IMR-90 (cell line): Measurements from ENCODE around the gene SIGLEC11. TPM values are rescaled to one million over a fixed set of nuclear protein-coding genes. Genes with fewer than 3 reads are reported as not detected.

Source experiments
- ATAC-seq: fragments of 200-7000 bp; cut with Tn5 transposase; 2 replicates; pipeline ENCODE4 v1.9.1; 2020; ENCODE audit warnings: low read depth, mild to moderate bottlenecking, moderate library complexity
- BruUV-seq: library from RNA; stranded (reverse); fragments of 400-500 nt; replicated peaks from 2 replicates; lab custom pipeline; 2021; lab: Mats Ljungman, UMichigan
- CTCF ChIA-PET: fragments of 300-600 bp; formaldehyde crosslinking; extraction: SDS; loops from one replicate; lab custom pipeline; 2021; ENCODE audit warnings: antibody characterized with exemption; lab: Yijun Ruan, JAX
- POLR2A ChIA-PET: fragments of 300-600 bp; sonication (Branson Sonifier 250); formaldehyde crosslinking; loops from one replicate; lab custom pipeline; 2022; ENCODE audit warnings: antibody characterized with exemption; ENCODE audit not compliant: unreplicated experiment; lab: Charles Lee
- DNase-seq: peaks from one replicate; pipeline ENCODE4 v3.0.0; 2013
- H2AFZ ChIP-seq: replicated peaks from 2 replicates; pipeline ENCODE3; 2013; ENCODE audit warnings: low read length, mild to moderate bottlenecking; ENCODE audit not compliant: poor library complexity
- H2AK5ac ChIP-seq: 2 replicates; pipeline ENCODE4 v1.6.1; 2013; ENCODE audit warnings: low read depth, low read length, inconsistent platforms
- H2AK9ac ChIP-seq: replicated peaks from 2 replicates; pipeline ENCODE3; 2013; ENCODE audit warnings: mild to moderate bottlenecking, low read depth, low read length, moderate library complexity; ENCODE audit not compliant: poor library complexity
- H2BK120ac ChIP-seq: 2 replicates; pipeline ENCODE4 v1.6.1; 2013; ENCODE audit warnings: low read depth, low read length, inconsistent platforms
- H2BK15ac ChIP-seq: 3 replicates; pipeline ENCODE4 v1.6.1; 2013; ENCODE audit warnings: low read depth, low read length, inconsistent platforms
- H2BK20ac ChIP-seq: 2 replicates; pipeline ENCODE4 v1.6.1; 2013; ENCODE audit warnings: low read depth, mild to moderate bottlenecking, inconsistent platforms, low read length, moderate library complexity
- H2BK5ac ChIP-seq: 2 replicates; pipeline ENCODE4 v1.6.1; 2013; ENCODE audit warnings: mild to moderate bottlenecking, low read depth, low read length, inconsistent platforms; ENCODE audit not compliant: poor library complexity, severe bottlenecking
- H3K14ac ChIP-seq: replicated peaks from 2 replicates; pipeline ENCODE4 v1.6.1; 2013; ENCODE audit warnings: low read depth, low read length, inconsistent platforms
- H3K18ac ChIP-seq: 2 replicates; pipeline ENCODE4 v1.6.1; 2013; ENCODE audit warnings: low read depth, low read length, control low read depth
- H3K23ac ChIP-seq: 2 replicates; pipeline ENCODE4 v1.6.1; 2013; ENCODE audit warnings: low read depth, low read length, inconsistent platforms
- H3K27ac ChIP-seq: 2 replicates; pipeline ENCODE4 v1.5.1; 2013; ENCODE audit warnings: mild to moderate bottlenecking, control low read depth, low read length; ENCODE audit not compliant: insufficient read depth
- H3K27me3 ChIP-seq: 2 replicates; pipeline ENCODE4 v1.6.1; 2013; ENCODE audit warnings: low read length; ENCODE audit not compliant: control insufficient read depth, insufficient read depth
- H3K36me3 ChIP-seq: 2 replicates; pipeline ENCODE4 v1.6.1; 2013; ENCODE audit warnings: low read length, mixed read lengths; ENCODE audit not compliant: control insufficient read depth, insufficient read depth
- H3K4ac ChIP-seq: 2 replicates; pipeline ENCODE4 v1.6.1; 2013; ENCODE audit warnings: low read depth, low read length, inconsistent platforms
- H3K4me1 ChIP-seq: 2 replicates; pipeline ENCODE4 v1.6.1; 2013; ENCODE audit warnings: low read length, mixed read lengths; ENCODE audit not compliant: control insufficient read depth, insufficient read depth
- H3K4me2 ChIP-seq: 2 replicates; pipeline ENCODE4 v1.6.1; 2013; ENCODE audit warnings: low read depth, mild to moderate bottlenecking, control low read depth, low read length, moderate library complexity
- H3K4me3 ChIP-seq: 2 replicates; pipeline ENCODE4 v1.5.1; 2013; ENCODE audit warnings: low read depth, mild to moderate bottlenecking, control low read depth, low read length, moderate library complexity; ENCODE audit not compliant: insufficient read depth
- H3K56ac ChIP-seq: 2 replicates; pipeline ENCODE4 v1.6.1; 2013; ENCODE audit warnings: low read length, inconsistent platforms; ENCODE audit not compliant: insufficient read depth; ENCODE audit errors: extremely low read depth
- H3K79me1 ChIP-seq, 2 experiments: 2 replicates each; pipeline ENCODE4 v1.6.1; 2013; ENCODE audit warnings: low read length in 2 of 2, inconsistent platforms in 1 of 2, low read depth in 1 of 2
- H3K9ac ChIP-seq: 2 replicates; pipeline ENCODE4 v1.6.1; 2013; ENCODE audit warnings: low read depth, low read length, control low read depth
- H3K9me1 ChIP-seq: 2 replicates; pipeline ENCODE4 v1.6.1; 2013; ENCODE audit warnings: low read length, inconsistent platforms; ENCODE audit not compliant: insufficient read depth
- H3K9me3 ChIP-seq: 2 replicates; pipeline ENCODE4 v1.6.1; 2013; ENCODE audit warnings: low read length; ENCODE audit not compliant: control insufficient read depth, insufficient read depth
- H4K20me1 ChIP-seq: 2 replicates; pipeline ENCODE4 v1.6.1; 2013; ENCODE audit warnings: low read length, inconsistent platforms; ENCODE audit not compliant: insufficient read depth
- H4K5ac ChIP-seq: 2 replicates; pipeline ENCODE4 v1.6.1; 2013; ENCODE audit warnings: mild to moderate bottlenecking, low read depth, low read length, control low read depth
- H4K8ac ChIP-seq, 2 experiments: 2 replicates each; pipeline ENCODE4 v1.6.1; 2013; ENCODE audit warnings: low read depth in 2 of 2, low read length in 2 of 2, control low read depth in 1 of 2, inconsistent platforms in 1 of 2
- H4K91ac ChIP-seq: 2 replicates; pipeline ENCODE4 v1.6.1; 2013; ENCODE audit warnings: low read depth, low read length, inconsistent platforms; ENCODE audit not compliant: insufficient read depth
- BHLHE40 ChIP-seq: fragments of 150-350 bp; IDR thresholded peaks from 2 replicates; pipeline ENCODE4 v1.6.1; 2016; ENCODE audit warnings: mild to moderate bottlenecking, low read depth, low read length
- CHD1 ChIP-seq: IDR thresholded peaks from 2 replicates; pipeline ENCODE4 v1.6.1; 2012; ENCODE audit warnings: low read depth, low read length, improper control_type of control experiment
- ELK1 ChIP-seq: fragments of 150-350 bp; IDR thresholded peaks from 2 replicates; pipeline ENCODE4 v1.6.1; 2016; ENCODE audit warnings: low read depth, mild to moderate bottlenecking, low read length, moderate library complexity, borderline replicate concordance
- MAZ ChIP-seq: IDR thresholded peaks from 2 replicates; pipeline ENCODE4 v1.6.1; 2012; ENCODE audit warnings: low read depth, mild to moderate bottlenecking, low read length, improper control_type of control experiment, moderate library complexity, borderline replicate concordance
- NFE2L2 ChIP-seq: fragments of 150-350 bp; IDR thresholded peaks from 2 replicates; pipeline ENCODE4 v1.6.1; 2016; ENCODE audit warnings: low read depth, mild to moderate bottlenecking, low read length
- SMC3 ChIP-seq: fragments of 150-350 bp; IDR thresholded peaks from 2 replicates; pipeline ENCODE4 v1.6.1; 2016; ENCODE audit warnings: low read depth, mild to moderate bottlenecking, antibody characterized with exemption, low read length, moderate library complexity
- WGBS, 2 experiments: methylation state at CpG; one replicate each; pipeline versions ENCODE4 v1.1.5 to v1.1.7; 2013; ENCODE audit warnings: missing lambda C conversion rate in 2 of 2; ENCODE audit not compliant: insufficient read length in 1 of 2; ENCODE audit errors: extremely low coverage in 2 of 2; 5-methylcytosine and 5-hydroxymethylcytosine counted together
- dilution Hi-C: fragments of 300-500 bp; cut with HindIII; formaldehyde crosslinking; loops from one replicate; pipeline ENCODE4 v1.14.3; 2018; ENCODE audit warnings: low sequenced_read_pairs; ENCODE audit not compliant: unreplicated experiment
- in situ Hi-C: fragments of 300-500 bp; cut with MboI; formaldehyde crosslinking; loops from 3 replicates; pipeline ENCODE4 v1.14.3; 2019; ENCODE audit warnings: low sequenced_read_pairs, inconsistent platforms, mixed read lengths
- intact Hi-C: fragments of 100-400 bp; cut with micrococcal nuclease; formaldehyde crosslinking; loops from 2 replicates; pipeline ENCODE4 v1.10.0; 2022
- polyA plus RNA-seq, 3 experiments: library from polyadenylated mRNA; depleted of rRNA; stranded (reverse); fragments of >200 nt; gene quantifications; 2 replicates each; pipeline ENCODE4 v1.2.3, GENCODE V29; 2012; ENCODE audit warnings: low replicate concordance in 1 of 3
- total RNA-seq: library from RNA; depleted of rRNA; stranded (reverse); fragments of >200 nt; gene quantifications from 2 replicates; pipeline ENCODE4 v1.2.3, GENCODE V29; 2012
- TF ChIP-seq, protein P1 (sequence below): fragments of 150-350 bp; IDR thresholded peaks from 2 replicates; pipeline ENCODE4 v1.6.1; 2017; ENCODE audit warnings: mild to moderate bottlenecking, antibody characterized with exemption, low read length, low read depth

The SIGLEC11 gene
- total and polyA plus RNA-seq, 2 of the 4 experiments (the other 2 are of a cell fraction): not detected

- no peak overlapping the region for H2BK15ac ChIP-seq
- no peak overlapping the region for H4K8ac ChIP-seq
- H3K23ac ChIP-seq: no peak overlapping the region
- ChIA-PET POLR2A (no interaction called here), CTCF (no interaction called here)
- no TSS peak for BruUV-seq
- peaks cover 3% of the 10 kb centered on the region for H3K4me1 ChIP-seq
- ATAC-seq: no peak
- peaks cover 28% of the 10 kb centered on the region for H4K20me1 ChIP-seq
- peaks cover 59% of the 10 kb centered on the region for H3K36me3 ChIP-seq
- intact Hi-C loops: no loop called here
- no peaks in the 10 kb centered on the region for H3K9me3 ChIP-seq
- H3K56ac ChIP-seq: no peak overlapping the region
- in situ Hi-C loops: no loop called here
- H3K4ac ChIP-seq: no peak overlapping the region
- no peak overlapping the region for H3K9ac ChIP-seq
- DNase-seq: no peak
- H3K4me2 ChIP-seq: no peak overlapping the region
- H4K5ac ChIP-seq: no peak overlapping the region
- H4K91ac ChIP-seq: no peak overlapping the region
- H2BK120ac ChIP-seq: no peak overlapping the region
- peaks cover 9% of the 10 kb centered on the region for H3K9me1 ChIP-seq
- no peak overlapping the region for H2BK20ac ChIP-seq
- H3K18ac ChIP-seq: no peak overlapping the region
- no peak overlapping the region for H2AFZ ChIP-seq
- H2AK5ac ChIP-seq: no peak overlapping the region
- H3K27ac ChIP-seq: no peak overlapping the region
- H2BK5ac ChIP-seq: no peak overlapping the region
- 100% methylated on average over 1 of the region's 10 CpGs; no CpG with 5 or more reads in 1 of the 2 experiments for WGBS, 2 experiments
- TF ChIP-seq, protein P1, sequence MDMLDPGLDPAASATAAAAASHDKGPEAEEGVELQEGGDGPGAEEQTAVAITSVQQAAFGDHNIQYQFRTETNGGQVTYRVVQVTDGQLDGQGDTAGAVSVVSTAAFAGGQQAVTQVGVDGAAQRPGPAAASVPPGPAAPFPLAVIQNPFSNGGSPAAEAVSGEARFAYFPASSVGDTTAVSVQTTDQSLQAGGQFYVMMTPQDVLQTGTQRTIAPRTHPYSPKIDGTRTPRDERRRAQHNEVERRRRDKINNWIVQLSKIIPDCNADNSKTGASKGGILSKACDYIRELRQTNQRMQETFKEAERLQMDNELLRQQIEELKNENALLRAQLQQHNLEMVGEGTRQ: no peak
- TF ChIP-seq BHLHE40 (no peak), SMC3 (no peak), MAZ (no peak), NFE2L2 (no peak), CHD1 (no peak), ELK1 (no peak)
- peaks cover 30 to 77% of the 10 kb centered on the region in 2 experiments for H3K79me1 ChIP-seq
- no peak overlapping the region for H2AK9ac ChIP-seq
- H3K14ac ChIP-seq: no peak overlapping the region
- dilution Hi-C loops: no loop called here
- no peaks in the 10 kb centered on the region for H3K27me3 ChIP-seq
- H3K4me3 ChIP-seq: no peak overlapping the region
Observed at GRCh38 chr19:49913720-49914119, 47.3 kb downstream of the SIGLEC11 start.
